Astrocyte (in vitro differentiated cells and primary cell): ENCODE results near the gene TRDN. TPM values are rescaled to one million over a fixed set of nuclear protein-coding genes. Genes with fewer than 3 reads are reported as not detected.

ENCODE experiments used
- DNase-seq: peaks from one replicate; pipeline ENCODE4 v3.0.0-alpha.2; 2010; ENCODE audit warnings: low read depth
- FAIRE-seq: peaks from 2 replicates; lab custom pipeline; 2011; peaks lifted over from hg19 to GRCh38; lab: Jason Lieb, UNC
- H2AFZ ChIP-seq: 2 replicates; pipeline ENCODE4 v1.6.0; 2012; ENCODE audit warnings: low read depth, low read length, inconsistent platforms
- H3K27ac ChIP-seq: 2 replicates; pipeline ENCODE4 v1.5.1; 2011; ENCODE audit warnings: low read depth, low read length, inconsistent platforms
- H3K27me3 ChIP-seq: 2 replicates; pipeline ENCODE4 v1.6.0; 2011; ENCODE audit warnings: low read length, inconsistent platforms; ENCODE audit not compliant: insufficient read depth
- H3K36me3 ChIP-seq: 2 replicates; pipeline ENCODE4 v1.5.1; 2011; ENCODE audit warnings: low read length, inconsistent platforms; ENCODE audit not compliant: insufficient read depth
- H3K4me1 ChIP-seq: 2 replicates; pipeline ENCODE4 v1.5.1; 2011; ENCODE audit warnings: low read length, inconsistent platforms; ENCODE audit not compliant: insufficient read depth
- H3K4me2 ChIP-seq: 2 replicates; pipeline ENCODE4 v1.6.0; 2012; ENCODE audit warnings: low read length, inconsistent platforms
- H3K4me3 ChIP-seq: 2 replicates; pipeline ENCODE4 v1.5.1; 2011; ENCODE audit warnings: low read depth, mild to moderate bottlenecking, low read length, inconsistent platforms; ENCODE audit not compliant: insufficient read depth
- H3K79me2 ChIP-seq: 2 replicates; pipeline ENCODE4 v1.6.0; 2012; ENCODE audit warnings: mild to moderate bottlenecking, low read length, inconsistent platforms; ENCODE audit not compliant: insufficient read depth
- H3K9ac ChIP-seq: 2 replicates; pipeline ENCODE4 v1.6.0; 2012; ENCODE audit warnings: mild to moderate bottlenecking, low read length, inconsistent platforms
- H3K9me3 ChIP-seq: 2 replicates; pipeline ENCODE4 v1.5.1; 2012; ENCODE audit warnings: low read depth, mild to moderate bottlenecking, low read length, inconsistent platforms; ENCODE audit not compliant: insufficient read depth
- H4K20me1 ChIP-seq: 2 replicates; pipeline ENCODE4 v1.6.0; 2012; ENCODE audit warnings: low read length, inconsistent platforms; ENCODE audit not compliant: insufficient read depth
- H3K27ac Mint-ChIP-seq: one replicate; pipeline ENCODE4 v1.8.0; 2021; ENCODE audit warnings: mild to moderate bottlenecking, mixed read lengths; ENCODE audit not compliant: unreplicated experiment
- H3K27me3 Mint-ChIP-seq: one replicate; pipeline ENCODE4 v1.8.0; 2021; ENCODE audit warnings: low read depth, mixed read lengths; ENCODE audit not compliant: unreplicated experiment
- H3K36me3 Mint-ChIP-seq: one replicate; pipeline ENCODE4 v1.8.0; 2021; ENCODE audit warnings: low read depth, mixed read lengths; ENCODE audit not compliant: unreplicated experiment
- H3K4me1 Mint-ChIP-seq: one replicate; pipeline ENCODE4 v1.8.0; 2021; ENCODE audit warnings: low read depth, mixed read lengths; ENCODE audit not compliant: unreplicated experiment
- H3K4me3 Mint-ChIP-seq: one replicate; pipeline ENCODE4 v1.8.0; 2021; ENCODE audit warnings: mild to moderate bottlenecking, moderate library complexity, mixed read lengths; ENCODE audit not compliant: unreplicated experiment
- H3K9me3 Mint-ChIP-seq: one replicate; pipeline ENCODE4 v1.8.0; 2021; ENCODE audit warnings: mild to moderate bottlenecking, mixed read lengths; ENCODE audit not compliant: unreplicated experiment
- CTCF ChIP-seq: IDR thresholded peaks from 2 replicates; pipeline ENCODE4 v1.5.1; 2011; ENCODE audit warnings: low read depth, mild to moderate bottlenecking, inconsistent platforms, low read length, moderate library complexity; ENCODE audit not compliant: insufficient read depth
- EZH2 ChIP-seq: IDR thresholded peaks from 2 replicates; pipeline ENCODE4 v1.6.1; 2012; ENCODE audit warnings: mild to moderate bottlenecking, low read length, inconsistent platforms; ENCODE audit not compliant: insufficient read depth
- total RNA-seq: library from RNA; stranded (reverse); gene quantifications from 2 replicates; pipeline ENCODE4 v1.2.1, GENCODE V29; 2021

TRDN gene
- total RNA-seq, 1 donor from 2014 or later = not detected

- no peaks in the 10 kb centered on the region for H3K4me1 ChIP-seq
- FAIRE-seq = no peak
- Mint-ChIP-seq H3K4me3 (no peak overlapping the region), H3K27me3 (no peaks in the 10 kb centered on the region), H3K27ac (no peak overlapping the region), H3K4me1 (peaks cover 5% of the 10 kb centered on the region), H3K36me3 (no peaks in the 10 kb centered on the region), H3K9me3 (no peaks in the 10 kb centered on the region)
- no peak for TF ChIP-seq EZH2
- TF ChIP-seq CTCF = no peak
- no peak overlapping the region for H2AFZ ChIP-seq
- no peak overlapping the region for H3K27ac ChIP-seq
- H3K36me3 ChIP-seq = no peaks in the 10 kb centered on the region
- no peaks in the 10 kb centered on the region for H4K20me1 ChIP-seq
- H3K27me3 ChIP-seq = no peaks in the 10 kb centered on the region
- no peak overlapping the region for H3K9ac ChIP-seq
- no peak for DNase-seq
- no peak overlapping the region for H3K4me3 ChIP-seq
- H3K9me3 ChIP-seq = no peaks in the 10 kb centered on the region
- H3K4me2 ChIP-seq = no peak overlapping the region
- H3K79me2 ChIP-seq = no peaks in the 10 kb centered on the region
Observed at GRCh38 chr6:123306334-123306733, 330.4 kb downstream of the TRDN start.

GRCh38 chr6:123295672-123296071 lies 341.1 kb downstream of the TRDN start:
- Histone ChIP-seq H3K9me3 (no peaks in the 10 kb centered on the region), H3K4me3 (no peak overlapping the region), H3K27ac (no peak overlapping the region), H3K36me3 (no peaks in the 10 kb centered on the region), H3K4me2 (no peak overlapping the region), H3K79me2 (no peaks in the 10 kb centered on the region), H4K20me1 (no peaks in the 10 kb centered on the region), H3K9ac (no peak overlapping the region), H3K27me3 (no peaks in the 10 kb centered on the region), H3K4me1 (no peaks in the 10 kb centered on the region), H2AFZ (no peak overlapping the region)
- no peak for DNase-seq
- H3K4me3 Mint-ChIP-seq = no peak overlapping the region
- no peaks in the 10 kb centered on the region for H3K4me1 Mint-ChIP-seq
- no peaks in the 10 kb centered on the region for H3K27me3 Mint-ChIP-seq
- no peaks in the 10 kb centered on the region for H3K36me3 Mint-ChIP-seq
- no peak for TF ChIP-seq CTCF
- no peak for TF ChIP-seq EZH2
- H3K9me3 Mint-ChIP-seq = no peaks in the 10 kb centered on the region
- no peak overlapping the region for H3K27ac Mint-ChIP-seq
- FAIRE-seq = no peak

- FAIRE-seq = no peak
- Histone ChIP-seq H3K36me3 (no peaks in the 10 kb centered on the region), H2AFZ (no peak overlapping the region), H3K27ac (no peak overlapping the region), H3K4me1 (no peaks in the 10 kb centered on the region), H3K9me3 (no peaks in the 10 kb centered on the region), H3K4me3 (no peak overlapping the region), H4K20me1 (no peaks in the 10 kb centered on the region), H3K79me2 (no peaks in the 10 kb centered on the region), H3K9ac (no peak overlapping the region), H3K4me2 (no peak overlapping the region), H3K27me3 (no peaks in the 10 kb centered on the region)
- DNase-seq = no peak
- Mint-ChIP-seq H3K27ac (no peak overlapping the region), H3K36me3 (no peaks in the 10 kb centered on the region), H3K4me1 (no peaks in the 10 kb centered on the region), H3K27me3 (no peaks in the 10 kb centered on the region), H3K9me3 (no peaks in the 10 kb centered on the region), H3K4me3 (no peak overlapping the region)
- TF ChIP-seq EZH2 = no peak
- no peak for TF ChIP-seq CTCF
Observed at GRCh38 chr6:123295181-123295580, 341.6 kb downstream of the TRDN start.
